ENCODE data around the gene TNFAIP8L1. TPM values are rescaled to one million over a fixed set of nuclear protein-coding genes. Genes with fewer than 3 reads are reported as not detected.
"Not testable (repeated sequence)": the region's sequence is repeated elsewhere in the genome, so short reads cannot be mapped to it uniquely, and the experiment has no call there.

TNFAIP8L1 gene
- polyA plus RNA-seq (2013, experiment 1 of 2; ENCODE audit: insufficient read length) = 6.4 TPM
- polyA plus RNA-seq (2013, experiment 2 of 2; ENCODE audit: insufficient read length) = 6.6 TPM

DNA sequence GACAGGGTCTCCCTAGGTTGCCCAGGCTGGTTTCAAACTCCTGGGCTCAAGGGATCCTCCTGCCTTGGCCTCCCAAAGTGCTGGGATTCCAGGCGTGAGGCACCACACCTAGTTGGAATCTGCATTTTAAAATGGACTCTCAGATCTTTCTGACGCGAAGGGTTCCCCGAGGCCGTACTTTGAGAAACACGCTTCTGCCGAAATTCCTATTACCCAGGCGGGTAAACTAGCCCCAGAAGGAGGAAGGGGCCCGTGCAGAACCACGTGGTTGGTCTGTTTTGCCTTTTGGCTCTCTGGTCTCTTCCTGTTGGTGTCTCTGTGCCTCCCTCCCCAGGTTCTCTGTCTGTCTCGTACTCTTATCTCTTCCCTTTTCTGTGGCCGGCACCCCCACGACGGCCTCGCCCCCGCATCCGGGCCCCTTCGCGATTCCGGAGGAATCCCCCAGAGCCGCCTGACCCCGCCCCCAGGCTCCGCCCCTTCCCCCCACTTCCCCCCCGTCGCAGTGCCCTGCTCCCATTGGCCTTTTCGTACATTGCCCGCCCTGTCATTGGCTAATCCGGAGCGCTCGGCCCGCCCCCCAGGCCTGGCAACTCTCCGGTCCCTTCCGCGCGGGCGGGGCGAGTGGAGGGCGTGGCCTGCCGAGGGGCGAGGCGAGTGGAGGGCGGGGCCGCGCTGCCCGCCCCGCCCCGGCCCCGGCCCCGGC is at the start of gene TNFAIP8L1:
TNFAIP8L1 (plus strand) TSS at position 689 of the 703 bp plus-strand sequence. CDS start 12,354 bp downstream, outside the sequence.
- DNase-seq = peak; percentile 95

DNA sequence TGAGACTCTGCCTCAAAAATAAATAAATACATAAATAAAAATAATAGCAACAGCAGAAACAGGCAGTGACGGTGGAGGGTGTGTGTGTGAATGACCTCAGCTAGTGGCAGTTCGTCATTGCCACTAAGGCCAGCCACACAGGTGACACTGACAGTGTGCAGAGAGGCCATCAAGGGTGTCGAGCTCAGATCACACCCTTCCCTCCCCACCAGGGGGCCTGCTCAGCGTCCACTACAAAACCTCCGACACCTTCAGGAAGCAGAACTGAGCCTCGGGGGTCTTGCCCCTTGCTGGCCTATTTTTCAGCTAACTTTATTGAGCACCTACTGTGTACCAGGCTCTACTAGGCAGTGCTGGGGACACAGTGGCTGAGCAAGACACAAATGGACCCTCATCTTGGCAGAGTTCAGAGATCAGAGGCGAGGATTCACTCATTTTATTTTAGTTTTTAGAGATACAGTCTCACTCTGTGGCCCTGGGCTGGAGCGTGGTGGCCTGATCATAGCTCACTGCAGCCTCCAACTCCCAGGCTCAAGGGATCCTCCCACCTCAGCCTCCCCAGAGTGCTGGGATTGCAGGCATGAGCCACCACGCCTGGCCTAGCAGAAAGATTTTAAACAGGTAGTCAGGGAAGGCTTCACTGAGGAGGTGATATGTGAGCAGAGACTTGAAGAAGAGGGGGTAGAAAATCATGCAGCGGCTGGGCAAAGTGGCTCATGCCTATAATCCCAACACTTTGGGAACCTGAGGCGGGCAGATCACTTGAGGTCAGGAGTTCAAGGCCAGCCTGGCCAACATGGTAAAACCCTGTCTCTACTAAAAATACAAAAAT is 49.5 kb upstream of the TNFAIP8L1 start:
- no peak for DNase-seq

- DNase-seq = no peak
Observed at GRCh38 chr19:4590559-4590958, 48.8 kb upstream of the TNFAIP8L1 start.

GRCh38 chr19:4591320-4591719 is 48.0 kb upstream of the TNFAIP8L1 start:
- DNase-seq = no peak

GRCh38 chr19:4592445-4592844 is 46.9 kb upstream of the TNFAIP8L1 start:
- DNase-seq = no peak

DNA sequence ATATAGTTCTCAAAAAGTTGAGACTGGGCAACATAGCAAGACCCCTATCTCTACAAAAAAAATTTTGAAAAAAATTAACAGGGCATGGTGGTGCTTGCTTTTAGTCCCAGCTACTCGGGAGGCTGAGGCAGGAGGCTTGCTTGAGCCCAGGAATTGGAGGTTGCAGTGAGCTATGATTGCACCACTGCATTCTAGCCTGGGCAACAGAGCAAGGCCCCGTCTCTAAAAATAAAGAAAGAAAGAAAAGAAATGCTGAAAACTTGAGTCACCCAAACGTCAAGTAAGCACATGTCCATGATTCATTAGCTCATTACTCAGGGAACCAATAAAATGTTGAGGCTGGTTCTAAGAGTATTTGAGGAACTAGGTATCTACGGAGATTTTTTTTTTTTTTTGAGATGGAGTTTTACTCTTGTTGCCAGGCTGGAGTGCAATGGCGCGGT is 45.9 kb upstream of the TNFAIP8L1 start:
- peak; percentile 65 for DNase-seq

DNA sequence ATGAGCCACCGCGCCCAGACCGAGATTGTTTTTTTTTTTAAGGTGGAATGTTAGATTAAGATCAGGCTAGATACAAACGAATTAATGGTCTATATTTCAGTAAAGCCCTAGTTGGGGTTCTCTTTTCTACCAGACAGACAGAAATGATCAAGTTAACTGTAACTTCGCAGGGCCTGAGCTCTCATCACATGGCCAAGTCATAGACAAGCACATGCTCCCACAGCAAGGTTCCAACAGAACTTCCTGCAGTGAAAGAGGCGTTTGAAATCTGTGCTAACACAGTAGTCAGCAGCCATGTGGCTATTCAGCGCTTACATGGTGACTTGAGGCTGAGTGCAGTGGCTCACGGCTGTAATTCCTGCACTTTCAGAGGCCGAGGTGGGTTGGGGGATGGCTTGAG is 45.1 kb upstream of the TNFAIP8L1 start:
- DNase-seq = no peak

GRCh38 chr19:4595158-4595557 is 44.2 kb upstream of the TNFAIP8L1 start:
- DNase-seq = not testable (repeated sequence)

GRCh38 chr19:4596033-4596904 is 43.0 kb upstream of the TNFAIP8L1 start:
- DNase-seq = no peak

- no peak for DNase-seq
Observed at GRCh38 chr19:4597278-4597974, 41.9 kb upstream of the TNFAIP8L1 start.

- DNase-seq = peak; percentile 31
Observed at GRCh38 chr19:4597975-4598671, 41.2 kb upstream of the TNFAIP8L1 start.

GRCh38 chr19:4598712-4599111 is 40.6 kb upstream of the TNFAIP8L1 start:
- DNase-seq = no peak

- DNase-seq = no peak
Observed at GRCh38 chr19:4600082-4600481, 39.2 kb upstream of the TNFAIP8L1 start.

DNA sequence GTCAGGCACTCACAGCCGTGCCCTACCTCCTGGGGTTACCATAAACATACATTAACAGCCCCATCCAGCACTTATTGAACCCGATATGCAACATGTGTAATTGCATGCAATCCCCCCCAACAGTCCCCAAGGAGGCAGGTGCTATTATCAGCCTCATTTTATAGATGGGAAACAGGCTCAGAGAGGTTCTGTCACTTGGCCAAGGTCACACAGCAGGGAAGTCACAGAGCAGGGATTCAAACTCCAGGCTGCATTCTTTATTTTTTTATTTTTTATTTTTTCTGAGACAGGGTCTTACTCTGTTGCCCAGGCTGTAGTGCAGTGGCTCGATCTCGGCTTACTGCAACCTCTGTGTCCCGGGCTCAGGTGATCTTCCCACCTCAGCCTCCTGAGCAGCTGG is 38.4 kb upstream of the TNFAIP8L1 start:
- DNase-seq = no peak

DNA sequence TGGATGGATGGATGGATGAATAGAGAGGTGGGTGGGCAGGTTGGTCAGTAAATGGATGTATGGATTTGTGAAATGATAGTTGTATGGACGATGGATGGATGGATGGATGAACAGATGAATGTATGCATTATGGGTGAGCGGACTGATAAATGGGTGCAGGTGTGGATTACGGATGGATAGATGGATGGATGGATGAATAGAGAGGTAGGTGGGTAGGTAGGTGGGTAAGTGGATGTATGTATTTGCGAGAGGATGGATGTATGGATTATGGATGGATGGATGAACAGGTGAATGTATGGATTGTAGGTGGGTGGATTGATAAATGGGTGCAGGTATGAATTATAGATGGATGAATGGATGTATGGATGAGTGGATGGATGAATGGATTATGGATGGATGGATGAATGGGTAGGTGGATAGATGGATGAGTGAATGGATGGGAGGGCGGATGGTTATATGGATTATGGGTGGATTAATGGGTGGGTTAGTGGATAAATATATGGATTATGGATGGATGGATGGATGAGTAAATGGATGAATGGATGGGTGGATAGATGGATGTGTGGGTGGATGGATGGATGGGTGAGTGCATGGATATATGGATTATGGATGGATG is 37.0 kb upstream of the TNFAIP8L1 start:
- DNase-seq = no peak

DNA sequence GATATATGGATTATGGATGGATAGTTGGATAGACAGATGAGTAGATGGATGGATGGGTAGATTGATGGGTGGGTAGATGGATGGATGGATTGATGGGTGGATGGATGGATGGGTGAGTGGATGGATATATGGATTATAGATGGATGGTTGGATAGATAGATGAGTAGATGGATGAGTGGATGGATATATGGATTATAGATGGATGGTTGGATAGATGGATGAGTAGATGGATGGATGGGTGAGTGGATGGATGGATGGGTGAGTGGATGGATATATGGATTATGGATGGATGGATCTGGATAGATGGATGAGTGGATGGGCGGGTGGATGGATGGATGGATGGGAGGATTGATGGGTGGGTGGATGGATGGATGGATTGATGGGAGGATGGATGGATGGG is 36.4 kb upstream of the TNFAIP8L1 start:
- no peak for DNase-seq

DNA sequence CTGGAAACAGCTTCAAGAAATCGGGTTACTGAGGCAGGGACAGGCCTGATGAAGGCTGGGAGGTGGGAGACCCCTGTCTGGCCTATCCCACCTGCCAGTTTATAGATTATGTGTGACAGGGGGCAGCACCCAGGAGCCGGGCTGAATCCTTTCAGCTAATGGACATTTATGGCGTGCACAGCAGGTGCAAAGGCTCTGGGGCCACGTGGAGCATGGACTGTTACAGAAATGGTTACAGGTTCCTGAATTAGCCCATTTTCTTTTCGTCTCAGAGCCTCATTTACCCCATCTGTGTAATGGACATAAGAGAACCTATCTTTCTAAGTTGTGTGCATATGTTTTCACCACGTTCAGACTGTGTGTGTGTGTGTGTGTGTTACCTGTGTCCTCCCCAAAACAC is 34.4 kb upstream of the TNFAIP8L1 start:
- no peak for DNase-seq

DNA sequence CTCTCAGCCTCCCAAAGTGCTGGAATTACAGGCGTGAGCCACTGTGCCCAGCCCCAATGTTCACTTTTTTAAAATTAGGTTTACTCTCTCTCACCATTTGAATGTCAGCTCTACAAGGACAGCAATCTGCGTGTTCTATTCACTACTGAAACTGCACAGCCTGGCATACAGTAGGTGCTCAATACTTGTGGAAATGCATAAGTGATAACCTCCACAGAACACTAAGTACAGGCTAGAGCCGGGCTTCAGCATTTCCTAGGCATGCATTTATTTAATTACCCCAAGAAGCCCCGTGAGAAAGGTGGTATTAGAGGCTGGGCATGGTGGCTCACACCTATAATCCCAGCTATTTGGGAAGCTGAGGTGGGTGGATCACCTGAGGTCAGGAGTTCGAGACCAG is 33.1 kb upstream of the TNFAIP8L1 start:
- no peak for DNase-seq

DNA sequence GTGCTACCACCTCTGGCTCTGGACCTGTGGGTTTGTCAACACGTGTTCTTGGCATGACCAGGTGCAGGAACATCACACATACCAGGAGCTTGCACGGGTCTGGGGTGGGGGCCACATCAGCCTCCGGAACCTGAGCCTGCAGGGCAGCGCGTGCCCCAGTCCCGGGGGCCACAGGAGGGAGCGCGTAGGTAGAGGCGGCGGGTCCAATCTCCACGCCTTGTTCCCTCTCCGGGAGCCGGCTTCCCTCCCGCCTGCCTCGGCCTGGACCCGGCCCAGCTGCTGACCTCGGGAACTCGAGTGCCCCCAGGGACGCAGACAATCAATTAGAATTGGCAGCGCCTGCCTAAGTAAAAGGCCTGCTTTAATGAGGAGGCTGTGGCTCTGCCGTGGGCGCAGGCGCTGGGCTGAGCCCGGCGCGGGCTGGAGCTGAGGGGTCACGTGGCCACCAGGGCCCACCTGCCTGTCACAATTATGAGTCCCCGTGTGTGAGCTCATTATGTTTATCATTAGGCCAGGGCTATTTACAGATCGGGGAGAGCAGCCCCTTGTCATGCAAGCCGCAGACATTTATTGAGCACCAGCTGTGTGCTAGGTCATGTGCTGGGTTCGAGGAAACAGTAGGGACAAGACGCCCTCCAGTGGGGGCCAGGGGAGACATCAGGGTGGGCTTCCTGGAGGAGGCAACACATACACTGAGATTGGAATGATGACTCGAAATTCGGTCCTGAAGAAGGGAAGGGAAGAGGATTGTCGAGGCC is 32.2 kb upstream of the TNFAIP8L1 start:
- DNase-seq = no peak

DNA sequence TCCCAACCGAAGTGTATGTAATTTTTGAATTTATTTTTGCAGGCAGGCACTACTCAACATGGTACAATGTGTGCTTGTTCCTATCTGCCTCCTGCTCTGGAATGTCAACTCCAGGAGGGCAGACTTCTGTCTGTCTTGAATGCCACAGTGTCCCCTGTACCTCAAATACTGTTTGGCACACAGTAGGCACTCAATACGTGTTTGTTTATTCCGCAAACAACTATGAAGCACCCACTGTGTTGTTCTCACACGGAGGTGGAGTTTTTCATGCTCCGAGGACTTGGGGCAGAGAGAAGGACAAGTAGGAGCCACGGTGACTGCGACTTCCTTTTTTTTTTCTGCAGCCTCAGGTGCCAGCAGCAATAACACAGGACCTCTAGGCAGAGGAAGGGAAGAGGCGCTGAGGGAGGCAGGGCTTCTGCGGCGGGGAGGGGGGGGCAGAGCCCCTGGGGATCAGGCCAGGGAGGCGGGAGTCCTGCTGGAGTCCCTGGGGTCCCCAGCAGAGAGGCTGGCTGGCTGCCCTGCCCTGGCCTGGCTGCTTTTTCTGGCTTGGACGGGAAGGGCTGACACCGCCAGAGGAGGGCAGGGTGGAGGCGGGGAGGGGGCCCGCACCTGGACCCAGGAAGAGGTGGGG is 29.3 kb upstream of the TNFAIP8L1 start:
- no peak for DNase-seq
